Activated T-cell treated with anti-CD3 and anti-CD28 coated beads, Interleukin-2, amount 50 U/mL, for 72 hours (primary cell): ENCODE results near the gene CTDP1. TPM values are rescaled to one million over a fixed set of nuclear protein-coding genes. Genes with fewer than 3 reads are reported as not detected.

ENCODE experiments used
- ATAC-seq, 2 donors: fragments of 150-1000 bp; cut with Tn5 transposase; replicated peaks in 1 of 2; 2 replicates each; pipeline ENCODE4 v1.10.0; 2021; ENCODE audit warnings: moderate library complexity in 2 of 2, mild to moderate bottlenecking in 1 of 2
- DNase-seq, 2 donors: peaks; one replicate each; pipeline ENCODE4 v3.0.0; 2021 to 2022; ENCODE audit warnings: mixed read lengths in 1 of 2
- H3K27ac Mint-ChIP-seq: one replicate; pipeline ENCODE4 v1.8.0; 2022; ENCODE audit warnings: mild to moderate bottlenecking, moderate library complexity, mixed read lengths
- H3K27me3 Mint-ChIP-seq: one replicate; pipeline ENCODE4 v1.8.0; 2022; ENCODE audit warnings: low read depth, mixed read lengths
- H3K36me3 Mint-ChIP-seq, 2 donors: one replicate each; pipeline ENCODE4 v1.8.0; 2022; ENCODE audit warnings: mixed read lengths in 2 of 2, mild to moderate bottlenecking in 1 of 2; ENCODE audit not compliant: insufficient read depth in 2 of 2
- H3K4me1 Mint-ChIP-seq: one replicate; pipeline ENCODE4 v1.8.0; 2022; ENCODE audit warnings: low read depth, mixed read lengths
- H3K4me3 Mint-ChIP-seq, 2 donors: one replicate each; pipeline ENCODE4 v1.8.0; 2022; ENCODE audit warnings: mild to moderate bottlenecking in 2 of 2, mixed read lengths in 2 of 2, moderate library complexity in 2 of 2
- H3K9me3 Mint-ChIP-seq, 2 donors: one replicate each; pipeline ENCODE4 v1.8.0; 2022; ENCODE audit warnings: mixed read lengths in 2 of 2
- total RNA-seq, 2 donors: library from RNA; stranded (reverse); gene quantifications; one replicate each; pipeline ENCODE4 v1.2.3, GENCODE V29; 2022

Gene CTDP1
- total RNA-seq, 2 donors from 2014 or later: 30.1 to 103 TPM

DNA sequence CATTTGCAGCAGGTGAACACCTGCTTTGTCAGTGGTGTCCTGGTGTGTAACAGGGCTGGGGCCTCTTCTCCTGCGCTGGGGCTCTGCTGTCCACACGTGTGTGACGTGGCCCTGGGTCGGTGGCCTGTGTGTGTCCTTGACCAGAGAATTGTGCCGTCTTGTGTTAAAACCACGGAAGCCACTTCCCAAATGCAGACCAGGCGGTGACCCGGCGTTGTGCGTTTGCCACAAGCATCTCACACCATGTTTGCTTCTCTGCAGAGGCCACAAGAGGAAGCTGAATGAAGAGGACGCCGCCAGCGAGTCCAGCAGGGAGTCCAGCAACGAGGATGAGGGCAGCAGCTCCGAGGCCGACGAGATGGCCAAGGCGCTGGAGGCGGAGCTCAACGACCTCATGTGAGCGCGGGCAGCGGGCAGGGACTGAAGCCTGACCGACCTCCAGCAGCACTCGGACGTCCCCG is 73.8 kb downstream of the CTDP1 start:
- no peak overlapping the region for H3K4me3 Mint-ChIP-seq
- ATAC-seq: no peak
- no peak overlapping the region for H3K27ac Mint-ChIP-seq
- no peaks in the 10 kb centered on the region for H3K4me1 Mint-ChIP-seq
- peaks cover 0 to 6% of the 10 kb centered on the region in 2 donors for H3K9me3 Mint-ChIP-seq
- DNase-seq: no peak
- peaks cover 19 to 28% of the 10 kb centered on the region in 2 donors for H3K36me3 Mint-ChIP-seq
- H3K27me3 Mint-ChIP-seq: no peaks in the 10 kb centered on the region

DNA sequence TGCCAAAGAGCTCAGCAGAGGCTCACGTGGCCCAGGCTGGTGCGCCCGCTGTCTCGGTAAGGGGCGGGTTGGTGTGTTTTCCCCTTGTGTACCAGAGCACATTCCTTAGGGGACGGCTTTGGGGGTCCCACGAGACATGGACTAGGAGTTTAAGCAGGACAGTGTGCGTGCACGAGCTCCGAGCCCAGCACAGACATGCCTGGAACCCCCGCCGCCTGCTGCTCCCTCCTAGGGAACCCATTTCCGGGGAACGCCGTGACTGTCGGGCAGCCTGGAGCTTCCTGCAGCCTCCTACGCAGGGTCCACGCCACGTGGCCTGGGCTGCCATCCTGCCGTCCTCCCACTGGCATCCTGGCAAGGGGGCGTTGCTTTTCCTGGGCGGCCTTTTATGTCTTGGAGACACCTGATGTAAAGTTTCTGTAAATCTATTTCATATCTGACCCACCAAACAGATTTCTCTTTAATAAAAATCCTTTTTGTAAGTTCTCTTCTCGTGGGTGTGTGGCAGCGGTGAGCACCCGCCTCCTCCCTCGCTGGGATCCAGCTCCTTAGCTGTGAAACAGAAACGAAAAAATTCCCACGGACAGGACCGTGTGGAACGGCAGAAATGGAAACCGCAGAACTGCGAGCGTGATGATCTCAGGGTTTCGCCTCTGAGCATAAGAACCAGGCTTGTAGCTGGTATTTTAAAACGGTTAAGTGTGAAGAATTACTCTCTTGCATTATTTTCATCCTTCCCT is 74.6 kb downstream of the CTDP1 start:
- Mint-ChIP-seq H3K36me3 (peaks cover 19 to 28% of the 10 kb centered on the region in 2 donors), H3K27me3 (no peaks in the 10 kb centered on the region), H3K4me3 (no peak overlapping the region), H3K4me1 (no peaks in the 10 kb centered on the region), H3K27ac (no peak overlapping the region), H3K9me3 (peaks cover 4 to 9% of the 10 kb centered on the region in 2 donors)
- DNase-seq (no peak), ATAC-seq (no peak)

DNA sequence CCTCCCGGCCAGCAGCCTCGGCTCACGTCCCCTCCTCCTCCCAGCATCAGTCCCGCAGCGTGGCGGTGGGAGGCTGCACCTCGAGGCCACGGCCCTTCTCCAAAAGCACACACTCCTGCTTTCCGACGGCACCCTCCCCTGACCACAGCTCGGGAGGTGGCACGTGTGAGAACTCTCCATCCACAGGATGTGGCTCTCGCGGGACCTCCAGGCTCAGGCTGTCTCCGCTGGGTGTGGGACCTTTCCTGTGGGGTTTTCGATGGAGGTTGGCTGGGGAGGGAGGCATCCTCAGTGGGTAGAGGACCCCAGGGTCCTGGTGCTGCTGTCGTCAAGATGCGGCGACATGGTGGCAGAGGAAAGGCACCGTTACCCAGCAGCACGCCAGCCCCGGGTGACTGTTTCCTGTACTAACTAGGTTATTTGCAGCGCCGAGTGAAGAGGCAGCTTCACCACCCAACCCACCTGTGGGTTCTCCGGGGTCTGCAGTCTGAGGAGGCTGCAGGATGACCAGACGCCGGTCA is 75.3 kb downstream of the CTDP1 start:
- no peak for DNase-seq
- Mint-ChIP-seq H3K36me3 (peaks cover 19 to 25% of the 10 kb centered on the region in 2 donors), H3K27ac (no peak overlapping the region), H3K4me1 (no peaks in the 10 kb centered on the region), H3K9me3 (peaks cover 5 to 10% of the 10 kb centered on the region in 2 donors), H3K4me3 (no peak overlapping the region), H3K27me3 (no peaks in the 10 kb centered on the region)
- no peak for ATAC-seq

DNA sequence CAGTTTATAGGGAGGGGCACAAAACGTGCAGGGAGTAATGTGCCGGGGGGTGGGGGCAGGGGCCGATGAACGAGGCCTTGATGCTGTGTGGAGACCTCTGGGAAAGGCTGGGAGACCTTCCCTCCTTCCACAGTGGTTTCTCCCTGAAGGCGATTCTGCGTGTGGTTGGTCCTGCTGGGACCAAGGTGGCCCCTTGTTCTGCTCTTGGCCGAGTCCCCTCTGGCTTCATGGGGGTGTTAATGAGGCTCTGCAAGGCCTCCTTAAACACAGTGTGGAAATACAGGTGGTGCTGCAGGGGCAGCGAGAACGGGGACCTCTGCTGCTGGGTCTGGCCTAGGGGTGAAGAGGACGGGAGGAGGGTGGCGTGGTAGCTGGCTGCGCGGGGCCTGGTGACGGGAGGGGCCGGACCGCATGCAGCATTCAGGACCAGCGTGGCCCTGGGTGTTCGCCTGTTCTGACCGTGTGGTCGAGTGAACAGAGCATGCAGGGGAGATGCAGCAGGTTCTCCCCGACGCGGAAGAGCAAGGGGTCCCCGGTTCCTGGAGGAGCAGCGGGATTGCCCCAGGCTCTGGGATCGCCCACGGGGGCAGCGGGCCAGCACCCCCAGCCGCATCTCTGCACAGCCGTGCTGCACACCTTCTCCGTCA is 76.0 kb downstream of the CTDP1 start:
- Mint-ChIP-seq H3K27me3 (no peaks in the 10 kb centered on the region), H3K4me3 (no peak overlapping the region), H3K27ac (no peak overlapping the region), H3K9me3 (peaks cover 5 to 12% of the 10 kb centered on the region in 2 donors), H3K4me1 (no peaks in the 10 kb centered on the region), H3K36me3 (peaks cover 22 to 24% of the 10 kb centered on the region in 2 donors)
- DNase-seq: no peak
- ATAC-seq: peak in 1 of 2 donors; percentile 16

DNA sequence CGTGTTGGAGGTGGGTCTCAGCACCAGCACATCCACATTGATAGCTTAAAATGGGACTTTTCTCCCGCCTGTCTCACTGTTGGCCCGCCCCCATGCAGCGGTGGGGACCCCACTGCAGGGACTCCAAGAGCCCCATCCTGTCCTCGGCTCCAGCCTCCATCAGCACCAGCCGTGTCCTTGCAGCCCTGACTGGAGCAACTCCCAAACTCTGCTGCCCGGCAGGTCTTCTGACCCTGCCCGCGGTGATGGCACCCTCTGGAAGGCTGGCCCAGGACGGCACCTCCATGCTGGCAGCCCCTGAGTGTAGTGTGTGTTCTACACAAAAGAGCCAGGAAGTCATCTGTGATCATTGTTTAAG is 76.5 kb downstream of the CTDP1 start:
- Mint-ChIP-seq H3K4me1 (no peaks in the 10 kb centered on the region), H3K27me3 (no peaks in the 10 kb centered on the region), H3K9me3 (peaks cover 5 to 14% of the 10 kb centered on the region in 2 donors), H3K4me3 (no peak overlapping the region), H3K27ac (no peak overlapping the region), H3K36me3 (peaks cover 22 to 24% of the 10 kb centered on the region in 2 donors)
- ATAC-seq (no peak), DNase-seq (no peak)

DNA sequence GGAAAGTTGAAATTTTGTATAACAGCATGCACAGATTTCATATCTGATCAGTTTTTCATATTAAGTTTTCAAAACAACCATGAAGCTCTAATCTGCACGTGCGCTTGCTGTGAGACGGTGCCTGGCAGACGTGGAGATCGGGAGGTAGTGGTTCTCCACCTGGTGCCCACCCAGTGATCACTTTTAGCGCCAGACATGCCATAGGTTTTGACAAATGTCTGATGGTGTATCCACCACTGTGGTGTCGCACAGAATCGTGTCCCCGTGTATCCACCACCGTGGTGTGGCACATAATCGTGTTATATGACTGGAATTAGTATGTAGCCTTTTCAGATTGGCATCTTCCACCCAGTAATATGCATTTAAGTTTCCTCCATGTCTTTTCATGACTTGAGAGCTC is 77.2 kb downstream of the CTDP1 start:
- Mint-ChIP-seq H3K4me3 (no peak overlapping the region), H3K27me3 (no peaks in the 10 kb centered on the region), H3K27ac (no peak overlapping the region), H3K36me3 (peaks cover 19 to 21% of the 10 kb centered on the region in 2 donors), H3K9me3 (peaks cover 5 to 18% of the 10 kb centered on the region in 2 donors), H3K4me1 (no peaks in the 10 kb centered on the region)
- DNase-seq: no peak
- ATAC-seq: no peak

DNA sequence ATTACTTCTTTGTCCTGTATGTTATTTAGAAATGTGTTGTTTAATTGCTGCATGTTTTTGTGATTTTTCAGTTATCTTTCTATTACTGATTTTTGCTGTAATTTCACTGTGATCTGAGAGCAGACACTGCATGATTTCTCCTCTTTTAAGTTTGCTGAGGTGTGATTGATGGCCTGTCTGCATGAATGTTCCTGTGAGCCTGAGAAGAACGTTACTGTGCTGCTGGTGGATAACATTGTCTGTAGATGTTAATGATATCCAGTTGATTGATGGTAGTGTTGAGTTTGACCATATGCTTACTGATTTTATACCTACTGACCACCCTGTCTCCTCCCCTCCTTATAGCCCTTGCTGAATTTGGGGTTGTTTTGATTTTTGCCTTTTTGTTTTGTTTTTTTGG is 80.7 kb downstream of the CTDP1 start:
- Mint-ChIP-seq H3K4me3 (no peak overlapping the region), H3K4me1 (no peaks in the 10 kb centered on the region), H3K27me3 (no peaks in the 10 kb centered on the region), H3K27ac (peak overlapping the region; percentile 63), H3K36me3 (peaks cover 7 to 18% of the 10 kb centered on the region in 2 donors), H3K9me3 (peaks cover 5 to 22% of the 10 kb centered on the region in 2 donors)
- ATAC-seq (no peak), DNase-seq (no peak)

DNA sequence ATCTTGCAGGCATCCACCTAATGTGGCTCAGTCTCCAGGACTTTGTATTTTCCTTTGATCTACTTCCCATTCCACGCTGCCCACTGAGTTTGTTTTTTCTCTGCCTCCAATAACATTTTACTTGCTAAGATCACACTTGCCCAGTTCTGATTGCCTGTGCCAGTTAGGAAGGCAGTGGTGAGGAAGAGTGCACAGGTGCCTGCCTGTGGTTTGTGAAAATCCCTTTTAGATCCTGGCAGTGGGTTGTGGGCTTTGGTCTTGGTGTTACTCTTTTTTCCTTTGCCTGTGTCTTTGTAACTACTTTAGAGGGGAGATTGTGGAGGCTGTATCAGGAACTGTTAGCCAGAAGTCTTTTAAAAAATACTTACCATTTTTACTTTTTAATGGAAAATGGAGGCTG is 81.3 kb downstream of the CTDP1 start:
- no peaks in the 10 kb centered on the region for H3K27me3 Mint-ChIP-seq
- DNase-seq (no peak), ATAC-seq (no peak)
- no peak overlapping the region for H3K27ac Mint-ChIP-seq
- peaks cover 7 to 18% of the 10 kb centered on the region in 2 donors for H3K36me3 Mint-ChIP-seq
- H3K4me3 Mint-ChIP-seq: no peak overlapping the region
- H3K9me3 Mint-ChIP-seq: peaks cover 5 to 22% of the 10 kb centered on the region in 2 donors
- no peaks in the 10 kb centered on the region for H3K4me1 Mint-ChIP-seq

DNA sequence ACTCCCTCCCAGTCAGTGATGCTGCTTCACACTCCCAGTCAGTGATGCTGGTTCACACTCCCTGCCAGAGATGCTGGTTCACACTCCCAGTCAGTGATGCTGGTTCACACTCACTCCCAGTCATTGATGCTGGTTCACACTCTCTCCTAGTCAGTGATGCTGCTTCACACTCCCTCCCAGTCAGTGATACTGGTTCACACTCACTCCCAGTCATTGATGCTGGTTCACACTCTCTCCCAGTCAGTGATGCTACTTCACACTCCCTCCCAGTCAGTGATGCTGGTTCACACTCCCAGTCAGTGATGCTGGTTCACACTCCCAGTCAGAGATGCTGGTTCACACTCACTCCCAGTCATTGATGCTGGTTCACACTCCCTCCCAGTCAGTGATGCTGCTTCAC is 83.8 kb downstream of the CTDP1 start:
- no peak for DNase-seq
- Mint-ChIP-seq H3K27ac (no peak overlapping the region), H3K27me3 (peaks cover 17% of the 10 kb centered on the region), H3K4me1 (no peaks in the 10 kb centered on the region), H3K36me3 (peaks cover 8 to 15% of the 10 kb centered on the region in 2 donors), H3K9me3 (peaks cover 7 to 25% of the 10 kb centered on the region in 2 donors), H3K4me3 (no peak overlapping the region)
- ATAC-seq: no peak

DNA sequence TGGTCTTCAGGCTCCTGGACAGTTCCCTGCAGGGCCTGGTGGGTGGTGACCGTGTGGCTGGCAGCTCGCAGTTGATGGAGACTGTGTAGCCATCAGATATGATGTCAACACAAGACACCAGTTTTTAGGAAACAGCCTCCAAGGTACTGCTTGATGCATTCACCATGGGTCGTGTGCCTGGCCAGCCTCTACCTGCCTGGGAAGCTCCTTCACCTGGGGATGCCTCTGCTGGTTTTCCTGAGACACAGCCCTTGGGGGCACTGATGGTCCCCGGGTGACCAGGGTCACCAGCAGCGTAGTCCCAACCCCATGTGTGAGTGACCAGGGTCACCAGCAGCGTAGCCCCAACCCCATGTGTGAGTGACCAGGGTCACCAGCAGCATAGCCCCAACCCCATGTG is 84.5 kb downstream of the CTDP1 start:
- no peaks in the 10 kb centered on the region for H3K4me1 Mint-ChIP-seq
- H3K4me3 Mint-ChIP-seq: no peak overlapping the region
- H3K27me3 Mint-ChIP-seq: peaks cover 19% of the 10 kb centered on the region
- H3K27ac Mint-ChIP-seq: no peak overlapping the region
- peaks cover 8 to 15% of the 10 kb centered on the region in 2 donors for H3K36me3 Mint-ChIP-seq
- DNase-seq (no peak), ATAC-seq (peak in 1 of 2 donors; percentile 28)
- peaks cover 4 to 22% of the 10 kb centered on the region in 2 donors for H3K9me3 Mint-ChIP-seq

DNA sequence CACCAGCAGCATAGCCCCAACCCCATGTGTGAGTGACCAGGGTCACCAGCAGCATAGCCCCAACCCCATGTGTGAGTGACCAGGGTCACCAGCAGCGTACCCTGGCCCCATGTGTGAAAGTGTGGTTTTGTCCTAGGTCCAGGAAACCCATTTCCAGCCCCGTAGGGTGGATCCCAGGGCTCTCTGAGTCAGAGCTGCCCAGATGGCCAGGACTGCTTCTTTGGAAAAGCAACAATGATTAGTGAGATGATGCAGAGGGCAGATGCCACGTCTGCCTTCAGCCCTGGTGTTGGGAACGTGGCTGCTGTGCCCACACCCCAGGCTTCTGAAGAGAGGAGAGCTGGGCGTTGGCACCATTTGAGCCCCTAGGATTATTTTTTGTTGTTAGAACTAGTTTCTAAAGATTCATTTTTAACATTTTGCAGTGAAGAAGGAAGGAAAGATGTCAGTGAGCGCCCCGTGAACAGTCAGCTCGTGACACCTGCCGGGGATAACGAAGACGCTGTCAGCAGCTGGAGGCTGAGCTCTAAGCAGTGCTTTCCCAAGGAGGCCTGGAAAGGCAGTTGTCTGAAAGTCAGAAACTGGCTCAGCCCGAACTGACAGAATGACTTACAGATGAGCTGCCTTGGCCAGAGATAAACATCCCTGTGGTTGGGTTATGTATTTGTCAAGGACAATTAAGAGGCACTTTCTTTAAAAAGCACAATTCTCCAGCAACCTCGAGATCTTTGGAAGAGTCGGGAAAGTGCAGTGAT is 86.1 kb downstream of the CTDP1 start:
- peaks cover 2 to 19% of the 10 kb centered on the region in 2 donors for H3K9me3 Mint-ChIP-seq
- H3K27me3 Mint-ChIP-seq: peaks cover 19% of the 10 kb centered on the region
- no peak overlapping the region for H3K4me3 Mint-ChIP-seq
- ATAC-seq (no peak), DNase-seq (no peak)
- H3K36me3 Mint-ChIP-seq: peaks cover 12% of the 10 kb centered on the region in 2 donors
- no peaks in the 10 kb centered on the region for H3K4me1 Mint-ChIP-seq
- no peak overlapping the region for H3K27ac Mint-ChIP-seq

DNA sequence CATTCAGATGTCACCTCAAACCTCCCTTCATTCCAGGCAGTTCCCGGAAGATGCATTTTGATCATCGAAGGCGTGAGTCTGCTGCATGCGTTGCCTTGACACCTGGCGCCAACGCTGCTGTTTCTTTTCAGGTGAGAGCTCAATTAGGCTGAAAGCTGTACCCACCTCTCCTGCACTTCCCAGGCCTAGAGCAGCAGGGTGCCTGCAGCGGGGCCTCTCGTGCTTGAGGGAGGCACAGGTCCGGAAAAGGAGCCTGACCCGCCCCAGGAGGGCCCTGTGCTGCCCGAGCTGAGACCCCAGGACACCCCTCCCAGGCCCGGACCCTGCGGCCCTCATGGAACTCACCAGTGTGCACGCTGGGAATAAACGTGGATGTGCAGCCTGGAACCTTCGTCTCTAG is 86.7 kb downstream of the CTDP1 start:
- Mint-ChIP-seq H3K4me1 (no peaks in the 10 kb centered on the region), H3K27ac (no peak overlapping the region), H3K9me3 (peaks cover 2 to 17% of the 10 kb centered on the region in 2 donors), H3K27me3 (peaks cover 19% of the 10 kb centered on the region), H3K36me3 (peaks cover 12% of the 10 kb centered on the region in 2 donors), H3K4me3 (no peak overlapping the region)
- ATAC-seq (no peak), DNase-seq (no peak)

DNA sequence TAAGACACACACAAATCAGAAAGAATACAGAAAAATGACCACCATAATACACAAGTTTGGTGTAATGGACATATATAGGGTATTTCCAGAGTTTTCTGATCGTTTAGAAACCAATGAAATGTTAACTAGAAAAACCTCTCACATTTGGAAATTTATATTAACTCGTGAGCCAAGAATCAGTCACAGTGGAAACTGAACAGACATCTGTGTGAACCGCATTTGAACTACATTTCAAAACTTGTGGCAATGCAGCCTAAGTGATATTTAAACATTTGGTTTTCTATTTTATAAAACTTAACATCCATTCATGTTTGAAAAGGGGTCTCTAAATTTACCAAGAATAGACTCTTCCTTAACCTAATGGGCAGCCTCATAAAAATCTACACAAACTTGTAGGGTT is 89.1 kb downstream of the CTDP1 start:
- peaks cover 8 to 10% of the 10 kb centered on the region in 2 donors for H3K36me3 Mint-ChIP-seq
- DNase-seq (no peak), ATAC-seq (no peak)
- H3K4me1 Mint-ChIP-seq: no peaks in the 10 kb centered on the region
- H3K9me3 Mint-ChIP-seq: peaks cover 2 to 8% of the 10 kb centered on the region in 2 donors
- H3K27me3 Mint-ChIP-seq: peaks cover 19% of the 10 kb centered on the region
- no peak overlapping the region for H3K4me3 Mint-ChIP-seq
- no peak overlapping the region for H3K27ac Mint-ChIP-seq
